HepG2 (cell line): ENCODE data around the gene ACSM3. TPM values are rescaled to one million over a fixed set of nuclear protein-coding genes. Genes with fewer than 3 reads are reported as not detected.

Experiments used
- ARID3A ChIP-seq: IDR thresholded peaks from 2 replicates; pipeline ENCODE4 v1.6.1; 2012; ENCODE audit warnings: low read depth, low read length, improper control_type of control experiment
- CEBPG ChIP-seq: IDR thresholded peaks from 2 replicates; pipeline ENCODE4 v1.6.1; 2016
- FIP1L1 ChIP-seq: fragments of 200-400 bp; formaldehyde crosslinking; IDR thresholded peaks from 2 replicates; pipeline ENCODE4 v1.6.1; 2018; ENCODE audit warnings: low read depth, mild to moderate bottlenecking, low read length, moderate library complexity, borderline replicate concordance; ENCODE audit not compliant: insufficient read depth
- GTF2F1 ChIP-seq: fragments of 150-350 bp; IDR thresholded peaks from 2 replicates; pipeline ENCODE4 v1.6.1; 2014; ENCODE audit warnings: low read length
- HMGA1 ChIP-seq: sonication (generic); formaldehyde crosslinking; conservative IDR thresholded peaks from 2 replicates; pipeline ENCODE4 v1.4.0; 2020; ENCODE audit warnings: missing genetic modification reagents
- KMT2A ChIP-seq: sonication (generic); formaldehyde crosslinking; IDR thresholded peaks from 2 replicates; pipeline ENCODE4 v1.4.0; 2020; ENCODE audit warnings: missing genetic modification reagents
- MAFG ChIP-seq: sonication (generic); formaldehyde crosslinking; IDR thresholded peaks from 2 replicates; pipeline ENCODE4 v1.5.1; 2020; ENCODE audit warnings: mild to moderate bottlenecking, missing genetic modification reagents
- MYC ChIP-seq: sonication (generic); formaldehyde crosslinking; IDR thresholded peaks from 2 replicates; pipeline ENCODE4 v1.9.0; 2021; ENCODE audit warnings: missing genetic modification reagents, borderline replicate concordance
- PITX1 ChIP-seq: sonication (generic); formaldehyde crosslinking; IDR thresholded peaks from 2 replicates; pipeline ENCODE4 v1.5.1; 2020; ENCODE audit warnings: mild to moderate bottlenecking, missing genetic modification reagents
- SP140L ChIP-seq: sonication (generic); formaldehyde crosslinking; IDR thresholded peaks from 2 replicates; pipeline ENCODE4 v1.4.0; 2020; ENCODE audit warnings: missing genetic modification reagents, borderline replicate concordance
- TP53 ChIP-seq: sonication (generic); formaldehyde crosslinking; conservative IDR thresholded peaks from 2 replicates; pipeline ENCODE4 v1.4.0; 2020; ENCODE audit warnings: missing genetic modification reagents
- YEATS2 ChIP-seq: sonication (generic); formaldehyde crosslinking; IDR thresholded peaks from 2 replicates; pipeline ENCODE4 v1.4.0; 2020; ENCODE audit warnings: missing genetic modification reagents, borderline replicate concordance
- ZFP62 ChIP-seq: sonication (generic); formaldehyde crosslinking; IDR thresholded peaks from 2 replicates; pipeline ENCODE4 v1.4.0; 2020; ENCODE audit warnings: missing genetic modification reagents
- ZNF282 ChIP-seq: fragments of 450-650 bp; IDR thresholded peaks from 2 replicates; pipeline ENCODE4 v1.6.1; 2018; ENCODE audit not compliant: partially characterized antibody
- ZNF468 ChIP-seq: sonication (generic); formaldehyde crosslinking; IDR thresholded peaks from 2 replicates; pipeline ENCODE4 v1.8.0; 2022; ENCODE audit warnings: mild to moderate bottlenecking, moderate library complexity, missing genetic modification reagents
- ZNF646 ChIP-seq: sonication (generic); formaldehyde crosslinking; IDR thresholded peaks from 2 replicates; pipeline ENCODE4 v1.9.0; 2021; ENCODE audit warnings: mild to moderate bottlenecking, missing genetic modification reagents
- ZNF710 ChIP-seq: sonication (generic); formaldehyde crosslinking; IDR thresholded peaks from 2 replicates; pipeline ENCODE4 v1.5.0; 2020; ENCODE audit warnings: mild to moderate bottlenecking, missing genetic modification reagents, borderline replicate concordance
- ZNF737 ChIP-seq: sonication (generic); formaldehyde crosslinking; IDR thresholded peaks from 2 replicates; pipeline ENCODE4 v1.5.0; 2020; ENCODE audit warnings: missing genetic modification reagents, mild to moderate bottlenecking, borderline replicate concordance
- ZNF740 ChIP-seq: sonication (generic); formaldehyde crosslinking; IDR thresholded peaks from 2 replicates; pipeline ENCODE4 v1.4.0; 2020; ENCODE audit warnings: missing genetic modification reagents
- polyA plus RNA-seq, 8 experiments: library from polyadenylated mRNA; depleted of rRNA in 3 of 8; stranded (reverse) in 7 of 8; unstranded in 1 of 8; fragments of >200 nt; fragmentation: Illumina TruSeq in 4 of 8; extraction: Trizol in 4 of 8; gene quantifications; 2 replicates each; pipeline versions ENCODE4 v1.2.1 to v1.2.3, GENCODE V29; 2011 to 2016; ENCODE audit warnings: low read depth in 4 of 8, missing spikeins in 1 of 8, mixed read lengths in 1 of 8; ENCODE audit not compliant: insufficient read depth in 1 of 8
- total RNA-seq, 5 experiments: library from RNA; depleted of rRNA; stranded (reverse); fragments of >200 nt; fragmentation: Illumina TruSeq; extraction: Trizol; gene quantifications; 2 replicates each; pipeline ENCODE4 v1.2.3, GENCODE V29; 2016; ENCODE audit warnings: low read depth in 1 of 5

Gene ACSM3
- total and polyA plus RNA-seq, 2 of the 13 experiments (the other 11 are each of a cell fraction or from before 2014, with no cell fraction given): 74.0 to 108 TPM

- TF ChIP-seq FIP1L1 (no peak), ZNF282 (no peak), KMT2A (CRISPR knock-in tag) (peak; percentile 60; the same call in 1 of the 2 replicates), ZNF710 (CRISPR knock-in tag) (peak; percentile 53; the same call in 1 of the 2 replicates), ARID3A (peak; percentile 78), GTF2F1 (no peak), YEATS2 (CRISPR knock-in tag) (peak; percentile 28; the same call in 1 of the 2 replicates), HMGA1 (CRISPR knock-in tag) (no peak), PITX1 (CRISPR knock-in tag) (peak; percentile 97), MYC (CRISPR knock-in tag) (no peak), MAFG (CRISPR knock-in tag) (no peak), CEBPG (CRISPR knock-in tag) (peak; percentile 93), ZNF740 (CRISPR knock-in tag) (no peak), ZNF646 (no peak; the same call in 1 of the 2 replicates), SP140L (peak; percentile 69; the same call in 1 of the 2 replicates), TP53 (CRISPR knock-in tag) (0 out of 2 replicates have a peak, but pooled peaks have one; percentile 8), ZNF737 (no peak), ZFP62 (CRISPR knock-in tag) (no peak), ZNF468 (no peak)
Measured at GRCh38 chr16:20803561-20804214, 39.9 kb downstream of the ACSM3 start (continued).
